GM12875 (cell line): Measurements from ENCODE around the gene MOV10L1.

ENCODE experiments used
- H3K4me3 ChIP-seq: one replicate; pipeline ENCODE4 v1.5.1; 2011; ENCODE audit warnings: low read depth, low read length, control low read depth
- TF ChIP-seq, protein P1 (sequence below): IDR thresholded peaks from 2 replicates; pipeline ENCODE4 v1.5.1; 2011; ENCODE audit warnings: low read depth, mild to moderate bottlenecking, control low read depth, inconsistent platforms, low read length, moderate library complexity, borderline replicate concordance; ENCODE audit not compliant: insufficient read depth

The MOV10L1 gene

DNA sequence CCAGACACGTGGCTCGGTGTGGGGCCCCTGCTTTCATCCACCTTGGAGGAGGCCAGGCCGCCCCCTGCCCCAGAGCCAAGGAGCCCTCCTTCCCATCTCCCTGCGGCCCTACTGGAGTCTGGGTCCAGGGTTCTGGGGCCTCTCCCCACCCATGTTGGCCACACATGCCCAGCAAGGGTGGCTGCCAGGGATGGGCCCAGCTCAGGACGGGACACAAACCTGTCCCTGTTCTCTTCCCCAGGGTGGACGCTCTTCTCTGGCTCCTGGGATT is 85.3 kb downstream of the MOV10L1 start:
- TF ChIP-seq, protein P1, sequence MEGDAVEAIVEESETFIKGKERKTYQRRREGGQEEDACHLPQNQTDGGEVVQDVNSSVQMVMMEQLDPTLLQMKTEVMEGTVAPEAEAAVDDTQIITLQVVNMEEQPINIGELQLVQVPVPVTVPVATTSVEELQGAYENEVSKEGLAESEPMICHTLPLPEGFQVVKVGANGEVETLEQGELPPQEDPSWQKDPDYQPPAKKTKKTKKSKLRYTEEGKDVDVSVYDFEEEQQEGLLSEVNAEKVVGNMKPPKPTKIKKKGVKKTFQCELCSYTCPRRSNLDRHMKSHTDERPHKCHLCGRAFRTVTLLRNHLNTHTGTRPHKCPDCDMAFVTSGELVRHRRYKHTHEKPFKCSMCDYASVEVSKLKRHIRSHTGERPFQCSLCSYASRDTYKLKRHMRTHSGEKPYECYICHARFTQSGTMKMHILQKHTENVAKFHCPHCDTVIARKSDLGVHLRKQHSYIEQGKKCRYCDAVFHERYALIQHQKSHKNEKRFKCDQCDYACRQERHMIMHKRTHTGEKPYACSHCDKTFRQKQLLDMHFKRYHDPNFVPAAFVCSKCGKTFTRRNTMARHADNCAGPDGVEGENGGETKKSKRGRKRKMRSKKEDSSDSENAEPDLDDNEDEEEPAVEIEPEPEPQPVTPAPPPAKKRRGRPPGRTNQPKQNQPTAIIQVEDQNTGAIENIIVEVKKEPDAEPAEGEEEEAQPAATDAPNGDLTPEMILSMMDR, result no peak
- H3K4me3 ChIP-seq, result no peak overlapping the region

DNA sequence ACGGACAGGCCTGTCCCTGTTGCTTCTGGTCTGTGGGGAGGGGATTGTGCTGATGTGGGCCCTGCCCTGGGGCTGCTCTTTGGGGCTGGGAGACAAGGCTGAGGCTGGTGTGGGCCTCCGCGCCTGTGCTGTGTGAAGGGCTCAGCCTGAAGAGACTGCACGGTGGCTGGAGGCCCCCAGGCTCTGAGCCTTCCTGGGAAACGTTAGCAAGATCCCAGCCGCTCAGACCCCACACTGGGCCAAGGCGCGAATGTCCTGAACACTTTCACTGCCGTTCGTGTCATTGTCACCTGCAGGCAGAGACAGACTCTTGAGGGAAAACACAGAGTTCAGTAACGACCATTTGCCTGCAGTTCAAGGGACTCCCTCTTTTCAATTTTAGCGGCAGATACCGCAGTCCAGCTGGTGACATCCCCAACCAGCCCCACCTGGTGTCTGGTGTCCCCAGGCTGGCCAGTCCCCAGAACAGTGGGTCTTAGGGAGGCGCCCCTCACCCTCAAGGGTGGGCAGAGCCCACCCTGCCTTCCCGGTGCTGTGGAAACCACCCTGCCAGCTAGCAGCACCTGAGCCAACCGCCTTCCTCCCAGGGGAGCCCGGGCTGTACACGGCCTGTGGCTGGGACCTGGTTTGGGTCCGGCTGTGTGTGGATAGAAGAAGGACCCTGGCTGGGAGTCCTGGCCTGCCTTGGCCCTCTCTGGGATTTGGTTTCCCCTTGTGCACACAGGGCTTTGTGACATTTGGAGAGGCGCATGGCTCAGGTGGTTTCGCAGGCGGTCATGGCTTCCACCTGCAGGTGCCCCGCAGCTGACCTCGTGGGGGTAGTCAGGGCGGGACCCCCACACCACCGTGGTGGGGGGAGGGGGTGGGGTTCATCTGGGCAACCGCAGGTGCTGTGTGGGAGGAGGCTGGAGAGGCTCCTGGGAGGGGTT is 86.4 kb downstream of the MOV10L1 start:
- TF ChIP-seq, protein P1, result no peak
- no peak overlapping the region for H3K4me3 ChIP-seq

DNA sequence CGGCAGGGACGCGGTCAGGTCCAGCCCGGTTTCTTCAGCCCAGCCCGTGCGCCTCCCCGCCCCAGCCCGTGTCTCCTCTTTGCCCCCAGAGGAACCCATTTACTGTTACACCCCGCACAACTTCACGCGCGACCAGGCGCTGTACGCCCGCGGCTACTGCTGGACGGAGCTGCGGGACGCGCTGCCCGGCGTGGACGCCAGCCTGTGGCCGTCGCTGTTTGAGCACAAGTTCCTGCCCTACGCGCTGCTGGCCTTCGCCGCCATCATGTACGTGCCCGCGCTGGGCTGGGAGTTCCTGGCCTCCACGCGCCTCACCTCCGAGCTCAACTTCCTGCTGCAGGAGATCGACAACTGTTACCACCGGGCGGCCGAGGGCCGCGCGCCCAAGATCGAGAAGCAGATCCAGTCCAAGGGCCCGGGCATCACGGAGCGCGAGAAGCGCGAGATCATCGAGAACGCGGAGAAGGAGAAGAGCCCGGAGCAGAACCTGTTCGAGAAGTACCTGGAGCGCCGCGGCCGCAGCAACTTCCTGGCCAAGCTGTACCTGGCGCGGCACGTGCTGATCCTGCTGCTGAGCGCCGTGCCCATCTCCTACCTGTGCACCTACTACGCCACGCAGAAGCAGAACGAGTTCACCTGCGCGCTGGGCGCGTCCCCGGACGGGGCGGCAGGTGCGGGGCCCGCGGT is 87.2 kb downstream of the MOV10L1 start:
- TF ChIP-seq, protein P1, result no peak
- H3K4me3 ChIP-seq, result no peak overlapping the region

DNA sequence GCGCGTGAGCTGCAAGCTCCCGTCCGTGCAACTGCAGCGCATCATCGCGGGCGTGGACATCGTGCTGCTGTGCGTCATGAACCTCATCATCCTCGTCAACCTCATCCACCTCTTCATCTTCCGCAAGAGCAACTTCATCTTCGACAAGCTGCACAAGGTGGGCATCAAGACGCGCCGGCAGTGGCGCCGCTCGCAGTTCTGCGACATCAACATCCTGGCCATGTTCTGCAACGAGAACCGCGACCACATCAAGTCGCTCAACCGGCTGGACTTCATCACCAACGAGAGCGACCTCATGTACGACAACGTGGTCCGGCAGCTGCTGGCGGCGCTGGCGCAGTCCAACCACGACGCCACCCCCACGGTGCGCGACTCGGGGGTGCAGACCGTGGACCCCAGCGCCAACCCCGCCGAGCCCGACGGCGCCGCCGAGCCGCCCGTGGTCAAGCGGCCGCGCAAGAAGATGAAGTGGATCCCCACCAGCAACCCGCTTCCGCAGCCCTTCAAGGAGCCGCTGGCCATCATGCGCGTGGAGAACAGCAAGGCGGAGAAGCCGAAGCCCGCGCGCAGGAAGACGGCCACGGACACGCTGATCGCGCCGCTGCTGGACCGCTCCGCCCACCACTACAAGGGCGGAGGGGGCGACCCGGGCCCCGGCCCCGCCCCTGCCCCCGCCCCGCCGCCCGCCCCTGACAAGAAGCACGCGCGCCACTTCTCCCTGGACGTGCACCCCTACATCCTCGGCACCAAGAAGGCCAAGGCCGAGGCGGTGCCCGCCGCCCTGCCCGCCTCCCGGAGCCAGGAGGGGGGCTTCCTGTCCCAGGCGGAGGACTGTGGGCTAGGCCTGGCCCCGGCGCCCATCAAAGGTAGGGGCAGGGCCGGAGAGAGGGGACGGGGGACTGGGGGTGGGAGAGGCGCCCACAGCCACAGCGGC is 88.0 kb downstream of the MOV10L1 start:
- H3K4me3 ChIP-seq, result no peak overlapping the region
- TF ChIP-seq, protein P1, result no peak

DNA sequence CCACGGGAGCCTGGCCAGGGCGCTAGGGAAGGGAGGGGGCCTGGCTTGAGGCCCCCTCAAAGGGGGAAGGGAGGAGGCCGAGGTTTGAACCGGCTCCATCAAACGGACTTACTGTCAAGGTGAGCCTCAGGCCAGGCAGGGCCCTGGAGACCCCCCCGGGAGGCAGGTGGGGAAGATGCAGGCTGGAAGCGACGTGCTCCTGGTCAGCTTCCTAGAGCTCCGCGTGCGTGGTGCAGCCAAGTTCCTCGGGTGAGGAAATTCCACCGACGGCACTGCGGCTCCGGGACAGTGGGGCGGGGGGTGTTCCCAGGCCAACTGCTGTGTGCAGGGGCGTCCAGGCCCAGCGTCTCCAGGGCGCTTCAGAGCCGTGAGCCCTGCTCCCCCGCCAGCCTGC is 88.7 kb downstream of the MOV10L1 start:
- TF ChIP-seq, protein P1, result no peak
- no peak overlapping the region for H3K4me3 ChIP-seq

DNA sequence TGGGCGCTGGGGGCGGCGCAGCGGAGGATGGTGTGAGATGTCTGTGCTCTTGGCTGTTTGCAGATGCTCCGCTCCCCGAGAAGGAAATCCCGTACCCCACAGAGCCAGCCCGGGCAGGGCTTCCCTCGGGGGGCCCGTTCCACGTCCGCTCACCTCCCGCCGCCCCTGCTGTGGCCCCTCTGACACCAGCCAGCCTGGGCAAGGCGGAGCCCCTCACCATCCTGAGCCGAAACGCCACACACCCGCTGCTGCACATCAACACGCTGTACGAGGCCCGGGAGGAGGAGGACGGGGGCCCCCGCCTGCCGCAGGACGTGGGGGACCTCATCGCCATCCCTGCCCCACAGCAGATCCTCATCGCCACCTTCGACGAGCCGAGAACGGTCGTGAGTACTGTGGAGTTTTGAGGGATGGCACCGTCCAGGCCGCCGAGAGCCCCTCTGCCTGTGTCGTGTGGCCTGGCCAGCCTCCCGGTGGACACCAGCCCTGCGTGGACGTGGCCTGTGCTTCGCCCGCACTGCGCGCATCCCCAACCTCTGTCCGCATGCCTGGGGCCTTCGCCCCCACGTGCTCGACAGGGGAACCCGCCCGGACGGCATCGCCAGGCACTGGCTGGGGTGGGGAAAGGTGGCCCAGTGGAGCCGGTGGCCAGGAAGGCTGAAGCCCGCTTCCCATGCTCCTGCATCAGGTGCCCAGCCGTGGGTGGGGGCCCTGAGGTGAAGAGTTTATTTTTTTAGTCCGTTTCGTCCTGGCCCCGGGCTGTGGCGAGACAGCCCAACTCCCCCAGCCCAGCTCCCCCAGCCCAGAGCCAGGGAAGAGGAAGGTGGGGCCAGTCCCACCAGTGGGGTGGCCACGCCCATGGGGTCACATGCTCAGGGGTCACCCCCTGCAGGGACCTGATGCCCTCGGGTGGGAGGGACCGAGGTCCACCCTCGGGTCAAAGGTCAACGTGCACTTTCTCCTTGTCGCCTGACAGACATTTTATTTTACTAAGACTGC is 89.4 kb downstream of the MOV10L1 start:
- TF ChIP-seq, protein P1, result no peak
- H3K4me3 ChIP-seq, result no peak overlapping the region
